B cell (primary cell): Measurements from ENCODE around the gene ARHGAP26. TPM values are rescaled to one million over a fixed set of nuclear protein-coding genes. Genes with fewer than 3 reads are reported as not detected.

Source experiments
- ATAC-seq: fragments of 200-7000 bp; cut with Tn5 transposase; one replicate; pipeline ENCODE4 v1.10.0; 2021; ENCODE audit warnings: low read depth, mild to moderate bottlenecking, moderate number of reproducible peaks, moderate library complexity
- CTCF ChIA-PET: fragments of 350-600 bp; sonication (Branson Sonifier 250); formaldehyde crosslinking; loops from one replicate; lab custom pipeline; 2021; ENCODE audit warnings: antibody characterized with exemption, inconsistent platforms; lab: Charles Lee
- POLR2A ChIA-PET: fragments of 350-600 bp; sonication (Branson Sonifier 250); formaldehyde crosslinking; loops from one replicate; lab custom pipeline; 2021; ENCODE audit warnings: antibody characterized with exemption; lab: Charles Lee
- DNase-seq: peaks from one replicate; pipeline ENCODE4 v3.0.0; 2013
- H2AFZ ChIP-seq: 2 replicates; pipeline ENCODE4 v1.6.1; 2012; ENCODE audit warnings: mild to moderate bottlenecking, low read depth, low read length; ENCODE audit not compliant: insufficient read depth, poor library complexity, severe bottlenecking
- H3K27ac ChIP-seq, 2 donors: 1 replicate in 1 of 2; 2 replicates in 1 of 2; pipeline ENCODE4 v1.5.1; 2012 to 2013; ENCODE audit warnings: low read length in 2 of 2, mild to moderate bottlenecking in 2 of 2, moderate library complexity in 1 of 2
- H3K27me3 ChIP-seq, 4 experiments: fragments of 200-600 bp in 1 of 4; sonication (generic) in 1 of 4; replicated peaks in 1 of 4; 1 replicate in 2 of 4; 2 replicates in 2 of 4; pipeline versions ENCODE4 v1.6.1 to v1.7.0; 2013 to 2016; ENCODE audit warnings: low read length in 3 of 4, mild to moderate bottlenecking in 2 of 4, mixed read lengths in 1 of 4, moderate library complexity in 1 of 4; ENCODE audit not compliant: insufficient read depth in 4 of 4, control insufficient read depth in 3 of 4; ENCODE audit errors: control extremely low read depth in 1 of 4
- H3K36me3 ChIP-seq, 2 experiments: replicated peaks in 1 of 2; 1 replicate in 1 of 2; 2 replicates in 1 of 2; pipeline versions ENCODE4 v1.6.1 to v1.7.1; 2013; ENCODE audit warnings: low read length in 1 of 2; ENCODE audit not compliant: insufficient read depth in 2 of 2, control insufficient read depth in 1 of 2; ENCODE audit errors: control extremely low read depth in 1 of 2, extremely low read depth in 1 of 2
- H3K4me1 ChIP-seq, 2 donors: fragments of 200-600 bp in 1 of 2; sonication (generic) in 1 of 2; 1 replicate in 1 of 2; 2 replicates in 1 of 2; pipeline versions ENCODE4 v1.5.1 to v1.6.1; 2013 to 2017; ENCODE audit warnings: low read length in 2 of 2; ENCODE audit not compliant: control insufficient read depth in 2 of 2, insufficient read depth in 2 of 2
- H3K4me2 ChIP-seq: replicated peaks from 2 replicates; pipeline ENCODE3; 2012; ENCODE audit warnings: mild to moderate bottlenecking, low read depth, low read length; ENCODE audit not compliant: poor library complexity, severe bottlenecking
- H3K4me3 ChIP-seq, 5 experiments: fragments of 200-600 bp in 1 of 5; sonication (generic) in 1 of 5; 1 replicate in 3 of 5; 2 replicates in 2 of 5; pipeline versions ENCODE4 v1.5.1 to v1.7.0; 2011 to 2016; ENCODE audit warnings: low read length in 4 of 5, mild to moderate bottlenecking in 4 of 5, low read depth in 2 of 5, control low read depth in 1 of 5, moderate library complexity in 1 of 5; ENCODE audit not compliant: insufficient read depth in 1 of 5; ENCODE audit errors: control extremely low read depth in 1 of 5, extremely low read depth in 1 of 5
- H3K79me2 ChIP-seq: fragments of 200-600 bp; sonication (generic); one replicate; pipeline ENCODE4 v1.6.0; 2016; ENCODE audit warnings: low read length; ENCODE audit not compliant: control insufficient read depth, insufficient read depth
- H3K9ac ChIP-seq: fragments of 200-600 bp; sonication (generic); 2 replicates; pipeline ENCODE4 v1.6.1; 2017; ENCODE audit warnings: mild to moderate bottlenecking, low read length, moderate library complexity
- H3K9me3 ChIP-seq, 3 donors: one replicate each; pipeline versions ENCODE4 v1.6.1 to v1.7.1; 2013; ENCODE audit warnings: low read length in 2 of 3; ENCODE audit not compliant: control insufficient read depth in 2 of 3, insufficient read depth in 1 of 3; ENCODE audit errors: control extremely low read depth in 1 of 3
- H4K20me1 ChIP-seq: 2 replicates; pipeline ENCODE4 v1.6.0; 2012; ENCODE audit warnings: mild to moderate bottlenecking, low read length; ENCODE audit not compliant: insufficient read depth, control insufficient read depth, poor library complexity, severe bottlenecking
- H3K27ac Mint-ChIP-seq: one replicate; pipeline ENCODE4 v1.8.0; 2021; ENCODE audit warnings: mixed read lengths
- H3K27me3 Mint-ChIP-seq: one replicate; pipeline ENCODE4 v1.8.0; 2021; ENCODE audit warnings: mixed read lengths
- H3K4me1 Mint-ChIP-seq: one replicate; pipeline ENCODE4 v1.8.0; 2021; ENCODE audit warnings: mixed read lengths
- H3K4me3 Mint-ChIP-seq: one replicate; pipeline ENCODE4 v1.8.0; 2021; ENCODE audit warnings: mixed read lengths
- H3K9me3 Mint-ChIP-seq: one replicate; pipeline ENCODE4 v1.8.0; 2022; ENCODE audit warnings: mixed read lengths; ENCODE audit not compliant: insufficient read depth
- CTCF ChIP-seq: fragments of 200-600 bp; IDR thresholded peaks from one replicate; pipeline ENCODE4 v1.8.0; 2022; ENCODE audit warnings: antibody characterized with exemption, mild to moderate bottlenecking
- EZH2 ChIP-seq: IDR thresholded peaks from 2 replicates; pipeline ENCODE4 v1.6.1; 2012; ENCODE audit warnings: borderline replicate concordance, low read depth, mild to moderate bottlenecking, moderate library complexity, low read length; ENCODE audit not compliant: insufficient read depth, poor library complexity, severe bottlenecking
- WGBS: methylation state at CpG from one replicate; pipeline ENCODE4 v1.1.5; 2013; ENCODE audit warnings: missing lambda C conversion rate; ENCODE audit not compliant: insufficient coverage; 5-methylcytosine and 5-hydroxymethylcytosine counted together
- intact Hi-C: fragments of 100-400 bp; cut with micrococcal nuclease; formaldehyde crosslinking; loops from one replicate; pipeline ENCODE4 v1.10.0; 2022
- polyA plus RNA-seq: library from polyadenylated mRNA; depleted of rRNA; stranded (reverse); fragments of >200 nt; gene quantifications from 2 replicates; pipeline ENCODE4 v1.2.3, GENCODE V29; 2012
- total RNA-seq, 2 donors: library from RNA; stranded (reverse); fragments of 120-200 nt in 1 of 2; gene quantifications; 1 replicate in 1 of 2; 2 replicates in 1 of 2; pipeline versions ENCODE4 v1.2.3 to v1.2.4, GENCODE V29; 2013 to 2022

Gene ARHGAP26
- total and polyA plus RNA-seq, 2 donors (not counting 1 experiment from before 2014, with no cell fraction given) = 1.8 to 22.5 TPM

GRCh38 chr5:143025376-143025775 is 255.2 kb downstream of the ARHGAP26 start:
- H3K27ac ChIP-seq = no peak overlapping the region
- peaks cover 10 to 11% of the 10 kb centered on the region in 2 donors for H3K4me1 ChIP-seq
- no peaks in the 10 kb centered on the region for H3K36me3 ChIP-seq
- ATAC-seq (no peak), DNase-seq (no peak)
- H3K79me2 ChIP-seq = no peaks in the 10 kb centered on the region
- no peaks in the 10 kb centered on the region for H3K27me3 ChIP-seq
- 86% methylated on average over 3 of the region's 4 CpGs for WGBS
- no peaks in the 10 kb centered on the region for H3K9me3 ChIP-seq
- no peak overlapping the region for H3K9ac ChIP-seq
- TF ChIP-seq CTCF = no peak
- TF ChIP-seq EZH2 = no peak
- CTCF ChIA-PET = no interaction called here
- no peak overlapping the region for H3K4me3 Mint-ChIP-seq
- H3K9me3 Mint-ChIP-seq = no peaks in the 10 kb centered on the region
- no peak overlapping the region for H3K27ac Mint-ChIP-seq
- no peaks in the 10 kb centered on the region for H3K27me3 Mint-ChIP-seq
- H4K20me1 ChIP-seq = no peaks in the 10 kb centered on the region
- POLR2A ChIA-PET = no interaction called here
- no peak overlapping the region for H3K4me3 ChIP-seq
- H2AFZ ChIP-seq = no peak overlapping the region
- intact Hi-C loops = no loop called here
- H3K4me1 Mint-ChIP-seq = peaks cover 18% of the 10 kb centered on the region
- no peak overlapping the region for H3K4me2 ChIP-seq

- Mint-ChIP-seq H3K4me3 (no peak overlapping the region), H3K27me3 (no peaks in the 10 kb centered on the region), H3K9me3 (no peaks in the 10 kb centered on the region), H3K4me1 (peaks cover 24% of the 10 kb centered on the region), H3K27ac (no peak overlapping the region)
- Histone ChIP-seq H2AFZ (no peak overlapping the region), H3K9ac (no peak overlapping the region), H3K9me3 (no peaks in the 10 kb centered on the region), H3K79me2 (no peaks in the 10 kb centered on the region), H3K4me2 (no peak overlapping the region), H3K36me3 (no peaks in the 10 kb centered on the region), H3K4me1 (peaks cover 16 to 17% of the 10 kb centered on the region in 2 donors), H3K4me3 (no peak overlapping the region), H3K27ac (no peak overlapping the region), H3K27me3 (no peaks in the 10 kb centered on the region), H4K20me1 (no peaks in the 10 kb centered on the region)
- DNase-seq (no peak), ATAC-seq (no peak)
- ChIA-PET CTCF (no interaction called here), POLR2A (no interaction called here)
- intact Hi-C loops = no loop called here
- TF ChIP-seq CTCF (no peak), EZH2 (no peak)
- WGBS = no CpG with 5 or more reads among the region's 1 CpG
These were observed 255.8 kb downstream of the ARHGAP26 start for GRCh38 chr5:143025971-143026370.
